Psoas muscle (tissue), 8 donors: Measurements from ENCODE around the gene TGFBR2. TPM values are rescaled to one million over a fixed set of nuclear protein-coding genes. Genes with fewer than 3 reads are reported as not detected.

Experiments used
- ATAC-seq, 4 donors: fragments of 200-7000 bp; cut with Tn5 transposase; one replicate each; pipeline ENCODE4 v1.9.1; 2020; ENCODE audit warnings: moderate library complexity in 3 of 4, mild to moderate bottlenecking in 2 of 4
- DNase-seq, 2 donors: peaks; one replicate each; pipeline ENCODE4 v3.0.0-alpha.2; 2020
- H3K27ac ChIP-seq: fragments of 200-600 bp; one replicate; pipeline ENCODE4 v1.8.0; 2022
- H3K27me3 ChIP-seq, 3 donors: fragments of 200-600 bp in 1 of 3; one replicate each; pipeline versions ENCODE4 v1.6.1 to v1.8.0; 2013 to 2022; ENCODE audit warnings: low read length in 2 of 3, mild to moderate bottlenecking in 2 of 3, moderate library complexity in 1 of 3; ENCODE audit not compliant: insufficient read depth in 3 of 3
- H3K36me3 ChIP-seq, 2 donors: fragments of 200-600 bp in 1 of 2; one replicate each; pipeline versions ENCODE4 v1.6.1 to v1.8.0; 2013 to 2022; ENCODE audit warnings: low read depth in 1 of 2, mild to moderate bottlenecking in 1 of 2, moderate library complexity in 1 of 2; ENCODE audit not compliant: insufficient read depth in 1 of 2
- H3K4me1 ChIP-seq: fragments of 200-600 bp; one replicate; pipeline ENCODE4 v1.8.0; 2022
- H3K4me3 ChIP-seq: fragments of 200-600 bp; one replicate; pipeline ENCODE4 v1.8.0; 2022; ENCODE audit warnings: mild to moderate bottlenecking
- H3K9me3 ChIP-seq: fragments of 200-600 bp; one replicate; pipeline ENCODE4 v1.8.0; 2022
- WGBS, 3 donors: extraction: QIAGEN DNeasy Blood & Tissue Kit; methylation state at CpG; one replicate each; pipeline versions ENCODE4 v1.1.6 to v1.1.7; 2013; 5-methylcytosine and 5-hydroxymethylcytosine counted together
- intact Hi-C, 2 donors: fragments of 100-400 bp; cut with DNase I; formaldehyde crosslinking; loops; one replicate each; pipeline versions ENCODE4 v1.11.0 to v1.14.2; 2022
- polyA plus RNA-seq, 3 donors: library from polyadenylated mRNA; stranded (reverse); fragments of 200-250 nt; gene quantifications; one replicate each; pipeline ENCODE4 v1.2.3, GENCODE V29; 2013
- total RNA-seq, 4 donors: library from RNA; stranded (reverse); fragmentation: NEBNext Ultra II Directional in 2 of 4; extraction: Animal tissue kit (Norgen Biotek cat#: 25700) in 2 of 4; gene quantifications; one replicate each; pipeline versions ENCODE4 v1.2.1 to v1.2.4, GENCODE V29; 2021 to 2023
- TF ChIP-seq, protein P1 (sequence below): fragments of 200-600 bp; IDR thresholded peaks from one replicate; pipeline ENCODE4 v1.8.0; 2022; ENCODE audit warnings: antibody characterized with exemption
- donor health status: healthy with polysubstance abuse.
- donor health status: DM: no; HTN: no; CAD: no; lungs with moderate emphysema.
- donor health status: Bipolar disorder and iron deficiency.
- donor health status: healthy.
- donor health status: DM: yes; HTN: yes; CAD: no.
- donor health status: DM: no; HTN: no; CAD: no.
- donor health status: DM: no; HTN: no; CAD: no.
- donor health status: DM: yes; HTN: yes; CAD: no.

Gene TGFBR2
- total and polyA plus RNA-seq, 7 donors = 19.7 to 58.8 (median 42.6) TPM

DNA sequence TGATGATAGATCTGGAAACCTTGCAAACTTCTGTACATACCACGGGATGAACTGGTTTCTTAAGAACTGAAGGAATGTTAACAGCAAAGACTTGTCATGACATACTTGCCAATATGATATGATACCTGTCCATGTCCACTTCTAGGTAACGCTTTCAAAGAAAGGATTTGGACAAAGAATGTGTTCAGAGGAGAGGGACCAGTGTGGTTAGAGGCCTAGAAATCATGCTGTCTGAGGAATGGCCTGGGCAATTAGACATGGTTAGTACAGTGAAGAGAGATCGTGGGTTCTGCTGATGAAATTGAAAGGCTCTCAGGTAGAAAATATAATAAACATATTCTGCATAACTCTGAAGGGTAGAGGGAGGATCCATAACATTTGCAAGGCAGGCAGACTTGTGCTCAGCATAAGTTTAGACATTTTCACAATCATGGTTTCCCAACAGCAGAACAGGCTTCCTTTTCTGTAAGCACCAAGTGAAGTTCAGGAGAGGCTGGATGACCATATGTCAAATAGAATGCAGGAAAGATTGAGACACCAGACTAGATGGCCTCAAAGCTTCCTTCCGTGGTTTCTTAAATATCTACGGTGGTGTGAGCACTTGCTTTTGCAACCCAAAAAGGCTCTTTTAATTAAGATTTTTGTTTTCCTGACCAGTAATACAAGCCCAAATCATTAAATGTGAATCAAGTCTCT is 39.9 kb downstream of the TGFBR2 start:
- Histone ChIP-seq H3K4me3 (no peak overlapping the region), H3K27ac (no peak overlapping the region), H3K36me3 (peaks cover 18 to 58% of the 10 kb centered on the region in 2 donors), H3K27me3 (no peaks in the 10 kb centered on the region), H3K4me1 (peaks cover 34% of the 10 kb centered on the region), H3K9me3 (no peaks in the 10 kb centered on the region)
- intact Hi-C loops = loop anchor here in 1 of 2 donors (5.0 kb wide), 1 partner anchor 39 kb away; the partner anchor contains the start of gene TGFBR2
- TF ChIP-seq, protein P1, sequence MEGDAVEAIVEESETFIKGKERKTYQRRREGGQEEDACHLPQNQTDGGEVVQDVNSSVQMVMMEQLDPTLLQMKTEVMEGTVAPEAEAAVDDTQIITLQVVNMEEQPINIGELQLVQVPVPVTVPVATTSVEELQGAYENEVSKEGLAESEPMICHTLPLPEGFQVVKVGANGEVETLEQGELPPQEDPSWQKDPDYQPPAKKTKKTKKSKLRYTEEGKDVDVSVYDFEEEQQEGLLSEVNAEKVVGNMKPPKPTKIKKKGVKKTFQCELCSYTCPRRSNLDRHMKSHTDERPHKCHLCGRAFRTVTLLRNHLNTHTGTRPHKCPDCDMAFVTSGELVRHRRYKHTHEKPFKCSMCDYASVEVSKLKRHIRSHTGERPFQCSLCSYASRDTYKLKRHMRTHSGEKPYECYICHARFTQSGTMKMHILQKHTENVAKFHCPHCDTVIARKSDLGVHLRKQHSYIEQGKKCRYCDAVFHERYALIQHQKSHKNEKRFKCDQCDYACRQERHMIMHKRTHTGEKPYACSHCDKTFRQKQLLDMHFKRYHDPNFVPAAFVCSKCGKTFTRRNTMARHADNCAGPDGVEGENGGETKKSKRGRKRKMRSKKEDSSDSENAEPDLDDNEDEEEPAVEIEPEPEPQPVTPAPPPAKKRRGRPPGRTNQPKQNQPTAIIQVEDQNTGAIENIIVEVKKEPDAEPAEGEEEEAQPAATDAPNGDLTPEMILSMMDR = no peak
- ATAC-seq (peak in 1 of 4 donors; percentile 26), DNase-seq (no peak)
- WGBS, 3 donors = 82 to 94% (median 83%) methylated on average over 5 of the region's 5 CpGs

DNA sequence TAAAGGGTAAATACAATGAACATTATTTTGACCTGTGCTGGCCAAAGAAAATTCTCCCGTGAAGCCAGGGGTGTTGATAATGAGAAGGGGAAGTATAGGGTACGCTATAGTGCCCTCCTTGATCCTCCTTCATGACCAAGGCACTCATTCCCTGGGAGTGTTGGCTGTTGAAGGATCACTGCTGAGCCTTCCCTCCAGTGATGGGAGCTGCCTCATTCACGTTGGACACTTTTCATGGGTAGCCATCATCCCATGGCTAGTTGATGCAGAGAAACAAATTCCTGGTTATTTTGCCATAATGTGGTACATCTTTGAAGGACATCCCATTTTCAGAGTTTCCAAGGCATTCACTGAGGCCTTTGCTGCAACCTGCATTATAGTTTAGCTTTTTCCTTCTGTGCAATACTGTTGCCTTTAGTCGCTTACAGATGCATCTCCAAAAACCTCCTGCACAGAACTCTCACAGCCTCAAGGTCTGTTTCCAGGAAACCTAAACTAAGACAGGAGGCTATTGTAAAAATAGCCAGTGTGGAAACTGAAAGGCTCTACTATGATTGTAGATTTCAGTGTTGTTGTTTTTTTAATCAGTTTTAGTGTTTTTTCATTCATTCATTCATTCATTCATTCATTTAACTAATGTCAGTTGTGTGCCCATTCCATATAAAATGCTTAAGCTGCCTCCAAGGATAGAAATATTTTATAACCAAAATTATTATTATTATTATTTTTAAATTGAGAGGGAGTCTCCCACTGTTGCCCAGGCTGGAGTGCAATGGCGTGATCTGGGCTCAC is 40.8 kb downstream of the TGFBR2 start:
- Histone ChIP-seq H3K9me3 (no peaks in the 10 kb centered on the region), H3K4me3 (no peak overlapping the region), H3K36me3 (peaks cover 18 to 65% of the 10 kb centered on the region in 2 donors), H3K27ac (no peak overlapping the region), H3K4me1 (peaks cover 25% of the 10 kb centered on the region), H3K27me3 (no peaks in the 10 kb centered on the region)
- intact Hi-C loops = loop anchor here in 1 of 2 donors (5.0 kb wide), 1 partner anchor 40 kb away; the partner anchor contains the start of gene TGFBR2
- no peak for ATAC-seq
- WGBS, 3 donors = 93 to 97% (median 94%) methylated on average over 5 of the region's 5 CpGs
- TF ChIP-seq, protein P1 = no peak
- DNase-seq = no peak

- no peak for DNase-seq
- peaks cover 18 to 81% of the 10 kb centered on the region in 2 donors for H3K36me3 ChIP-seq
- 96 to 97% (median 97%) methylated on average over 5 of the region's 5 CpGs for WGBS, 3 donors
- no peak for ATAC-seq
- intact Hi-C loops = loop anchor here in 1 of 2 donors (5.0 kb wide), 1 partner anchor 42 kb away; the partner anchor contains the start of gene TGFBR2
- H3K27ac ChIP-seq = no peak overlapping the region
- TF ChIP-seq, protein P1 = no peak
- peaks cover 9% of the 10 kb centered on the region for H3K4me1 ChIP-seq
- H3K4me3 ChIP-seq = no peak overlapping the region
- H3K27me3 ChIP-seq = no peaks in the 10 kb centered on the region
- H3K9me3 ChIP-seq = no peaks in the 10 kb centered on the region
These were observed 42.4 kb downstream of the TGFBR2 start for GRCh38 chr3:30648670-30649357.

- TF ChIP-seq, protein P1 = no peak
These were observed 43.3 kb downstream of the TGFBR2 start for GRCh38 chr3:30649572-30650318.

More at GRCh38 chr3:30649572-30650318, 43.3 kb downstream of the TGFBR2 start:
- Histone ChIP-seq H3K36me3 (peaks cover 18 to 90% of the 10 kb centered on the region in 2 donors), H3K4me3 (no peak overlapping the region), H3K9me3 (no peaks in the 10 kb centered on the region), H3K27me3 (no peaks in the 10 kb centered on the region), H3K27ac (no peak overlapping the region), H3K4me1 (peaks cover 1% of the 10 kb centered on the region)
- ATAC-seq = peak in 1 of 4 donors; percentile 46
- 80 to 82% (median 81%) methylated on average over 9 of the region's 9 CpGs for WGBS, 3 donors
- intact Hi-C loops = loop anchor here in 1 of 2 donors (5.0 kb wide), 1 partner anchor 42 kb away; the partner anchor contains the start of gene TGFBR2
- DNase-seq = no peak
